ENCODE results near the gene RIMBP3C.
"Not testable (repeated sequence)": the region's sequence is repeated elsewhere in the genome, so short reads cannot be mapped to it uniquely, and the experiment has no call there.

The RIMBP3C gene

DNA sequence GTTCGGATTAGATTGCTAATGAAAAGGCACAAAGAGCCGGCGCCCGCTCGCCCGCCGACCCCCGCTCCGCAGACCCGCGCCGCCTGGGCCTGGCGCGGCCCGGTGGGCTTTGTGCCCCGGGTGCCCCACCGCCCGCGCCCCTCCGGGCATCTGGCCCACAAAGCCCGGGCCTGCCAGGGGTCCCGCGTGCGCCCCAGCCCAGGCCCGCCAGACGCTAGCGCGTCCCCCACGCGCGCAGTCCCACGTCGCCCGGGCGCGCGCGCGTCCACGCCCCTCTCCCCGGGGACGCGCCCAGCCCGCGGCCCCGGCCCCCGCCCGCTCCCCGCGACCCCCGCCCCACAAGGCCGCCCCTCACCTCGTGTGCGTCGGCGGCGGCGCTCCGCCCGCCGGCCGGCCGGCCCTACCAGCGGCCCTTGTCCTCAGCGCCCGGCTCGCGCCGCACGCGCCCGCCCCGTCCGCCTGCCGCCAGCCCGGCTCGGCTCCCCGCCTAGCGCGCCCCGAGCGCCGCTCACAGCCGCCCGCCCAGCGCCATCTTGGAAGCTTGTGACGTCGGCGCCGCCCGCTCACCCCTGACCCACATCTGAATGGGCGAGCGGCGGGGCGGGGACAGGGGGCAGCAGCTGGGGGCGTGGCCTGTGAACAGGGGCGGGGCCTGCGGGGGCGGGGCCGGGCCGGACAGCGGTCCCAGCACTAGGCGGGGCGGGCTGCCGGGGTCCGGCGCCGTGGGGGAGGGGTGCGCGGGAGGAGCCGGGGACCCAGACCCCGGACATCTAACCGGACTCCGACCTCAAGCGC is 34.1 kb downstream of the RIMBP3C start:
- not testable (repeated sequence) for DNase-seq

DNA sequence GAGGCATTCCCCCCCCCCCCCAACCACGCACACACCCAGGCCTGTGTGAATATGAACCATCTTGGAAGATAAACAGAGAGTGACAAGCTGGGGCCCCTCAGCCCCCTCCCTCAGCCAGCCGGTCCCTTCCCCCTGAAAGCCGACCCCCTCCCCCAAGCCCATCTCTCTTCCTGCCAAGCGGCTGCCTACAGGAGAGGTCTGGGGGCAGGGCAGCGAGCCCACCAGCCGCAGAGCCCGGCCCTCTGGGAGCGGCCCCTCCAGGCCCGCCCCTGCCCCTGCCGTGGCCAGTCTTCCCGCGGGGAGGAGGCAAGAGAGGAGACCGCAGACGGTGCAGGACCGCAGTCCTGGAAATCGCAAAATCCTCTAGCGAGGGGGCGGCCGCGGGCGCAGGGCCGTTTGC is 34.7 kb downstream of the RIMBP3C start:
- DNase-seq: not testable (repeated sequence)

DNA sequence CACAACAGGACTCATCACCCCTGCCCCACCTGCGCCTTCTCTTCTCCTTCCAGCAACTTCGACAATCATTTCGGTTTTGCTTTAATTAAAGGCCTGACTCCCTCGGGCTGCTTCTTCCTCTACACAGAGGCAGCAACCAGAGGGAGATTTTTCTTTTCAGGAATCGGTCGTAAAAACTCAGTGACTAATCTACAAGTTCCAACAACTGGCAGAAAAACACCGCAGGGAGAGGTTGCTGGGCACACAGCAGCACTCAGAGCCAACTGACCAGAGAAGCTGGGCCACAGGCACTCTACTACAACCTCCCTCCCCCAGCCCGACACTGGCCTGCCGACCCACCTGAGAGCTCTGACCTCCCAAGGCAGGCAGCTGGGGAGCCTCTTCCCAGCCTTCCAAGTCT is 36.0 kb downstream of the RIMBP3C start:
- DNase-seq: not testable (repeated sequence)

GRCh38 chr22:21514117-21514516 is 37.1 kb downstream of the RIMBP3C start:
- DNase-seq: not testable (repeated sequence)

- not testable (repeated sequence) for DNase-seq
Observed at GRCh38 chr22:21512022-21512421, 39.2 kb downstream of the RIMBP3C start.

GRCh38 chr22:21510397-21510796 is 40.9 kb downstream of the RIMBP3C start:
- DNase-seq: not testable (repeated sequence)

GRCh38 chr22:21499623-21500506 is 51.4 kb downstream of the RIMBP3C start:
- DNase-seq: not testable (repeated sequence)

GRCh38 chr22:21498489-21498888 is 52.8 kb downstream of the RIMBP3C start:
- not testable (repeated sequence) for DNase-seq

- DNase-seq: not testable (repeated sequence)
Observed at GRCh38 chr22:21497984-21498383, 53.3 kb downstream of the RIMBP3C start.

Measured in activated CD4-positive, alpha-beta T cell treated with anti-CD3 and anti-CD28 coated beads for 48 hours (primary cell).